GM18858 (cell line): ENCODE data around the gene PGR.

Experiments used
- ATAC-seq: cut with Tn5 transposase; IDR thresholded peaks from one replicate; pipeline ENCODE4 v1.9.1; 2021; ENCODE audit not compliant: unreplicated experiment

The PGR gene

DNA sequence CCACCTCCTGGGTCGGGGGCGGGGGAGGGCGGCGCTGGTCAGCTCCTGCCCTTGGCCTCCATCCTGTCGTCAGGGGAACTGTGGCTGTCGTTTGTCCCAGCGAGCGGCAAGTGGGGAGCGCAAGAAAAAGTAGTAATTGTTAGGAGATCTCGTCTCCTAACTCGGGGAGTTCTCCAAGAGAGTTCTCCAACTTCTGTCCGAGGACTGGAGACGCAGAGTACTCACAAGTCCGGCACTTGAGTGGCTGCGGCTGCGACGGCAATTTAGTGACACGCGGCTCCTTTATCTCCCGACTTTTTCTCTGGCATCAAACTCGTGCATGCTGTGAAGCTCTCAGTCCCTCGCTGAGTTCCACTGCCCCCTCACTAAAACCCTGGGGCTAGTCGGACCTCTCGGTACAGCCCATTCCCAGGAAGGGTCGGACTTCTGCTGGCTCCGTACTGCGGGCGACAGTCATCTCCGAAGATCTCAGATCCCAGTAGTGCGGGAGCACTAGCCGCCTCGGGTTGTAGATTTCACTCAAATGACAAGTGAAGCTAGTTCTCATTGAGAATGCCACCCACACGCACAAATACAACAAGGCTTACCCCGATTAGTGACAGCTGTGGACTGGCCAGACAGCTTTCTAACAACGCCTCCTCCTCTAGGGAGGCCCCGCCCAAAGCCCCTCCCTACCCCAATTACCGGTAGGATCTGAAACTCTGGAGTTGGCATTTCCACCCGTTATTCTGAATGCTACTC, at the start of gene PGR:
Gene PGR, minus strand, starts transcription at position 611 of the 741 bp plus-strand sequence. CDS start 743 bp downstream, outside the sequence.
- no peak for ATAC-seq

- no peak for ATAC-seq
Measured at GRCh38 chr11:101176381-101176780, 46.8 kb upstream of the PGR start.

DNA sequence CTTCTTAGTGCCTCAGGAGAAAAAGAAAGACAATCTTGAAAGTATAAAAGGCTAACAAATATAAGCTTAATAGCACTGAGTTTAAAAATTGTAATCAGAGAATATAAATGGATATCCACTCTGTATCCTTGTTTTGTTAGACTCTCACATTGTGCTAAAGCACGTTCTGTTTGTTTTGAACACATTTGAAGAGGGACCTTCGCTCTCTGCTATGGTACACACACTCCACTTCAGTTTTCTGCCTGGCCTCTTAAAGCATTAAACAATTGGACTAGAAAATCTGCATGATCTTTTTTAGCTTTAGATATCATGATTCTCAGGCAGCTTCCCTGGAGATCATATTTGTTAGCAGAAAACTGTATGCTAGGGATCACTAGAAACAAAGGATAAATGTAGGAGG, 40.3 kb upstream of the PGR start:
- ATAC-seq = no peak

DNA sequence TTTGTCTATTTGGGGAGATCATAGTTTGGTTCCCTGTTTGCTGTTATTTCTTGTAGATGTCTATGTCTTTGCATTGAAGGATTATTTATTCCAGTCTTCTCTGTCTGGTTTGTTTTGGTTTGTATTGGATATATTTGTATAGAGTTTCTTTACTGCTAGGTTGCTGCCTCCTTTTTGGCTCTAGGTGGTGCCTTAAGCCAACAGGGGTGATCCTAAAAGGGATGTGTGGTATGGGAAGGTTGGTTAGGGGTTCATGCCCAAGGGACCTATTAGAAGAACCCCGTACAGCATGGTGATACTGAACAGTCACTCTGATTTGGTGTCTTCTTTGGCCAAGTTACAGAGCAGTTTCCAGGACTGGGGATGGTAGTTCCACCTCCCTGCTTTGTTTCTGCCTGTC, 36.4 kb upstream of the PGR start:
- no peak for ATAC-seq

- ATAC-seq = no peak
Measured at GRCh38 chr11:101158119-101158518, 28.5 kb upstream of the PGR start.

DNA sequence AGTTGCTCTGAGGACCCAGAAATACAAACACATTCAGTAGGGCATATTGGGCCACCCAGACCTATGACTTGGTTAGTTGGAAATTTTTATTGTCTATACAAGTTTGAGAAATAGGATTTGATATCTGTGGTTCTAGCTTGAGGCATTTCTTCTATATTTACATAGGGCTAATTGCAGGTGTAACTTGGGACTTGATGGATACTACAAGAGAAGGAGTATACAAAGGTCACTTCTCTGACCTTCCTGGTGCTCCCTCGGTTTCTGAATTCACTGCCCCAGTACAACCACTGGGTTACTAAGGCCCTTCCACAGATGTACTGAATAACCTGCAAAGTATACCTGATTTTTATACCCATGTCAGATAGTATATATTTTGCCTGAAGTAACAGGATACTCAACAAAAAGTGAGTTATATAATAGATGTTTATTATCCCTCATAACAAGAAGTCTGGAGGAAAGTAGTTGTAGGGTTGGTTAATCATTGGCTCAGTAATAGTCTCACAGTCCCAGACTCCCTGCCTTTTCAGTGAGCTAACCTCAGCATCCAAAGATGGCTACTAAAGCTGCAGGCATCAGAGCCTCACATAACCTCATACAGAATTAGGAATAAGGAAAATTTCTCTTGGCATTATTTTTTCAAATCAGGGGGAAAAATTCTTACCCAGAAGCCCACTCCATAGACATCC, 8.8 kb upstream of the PGR start:
- ATAC-seq = no peak

- ATAC-seq = no peak
Measured at GRCh38 chr11:101133190-101133589, 3.6 kb upstream of the PGR start.

DNA sequence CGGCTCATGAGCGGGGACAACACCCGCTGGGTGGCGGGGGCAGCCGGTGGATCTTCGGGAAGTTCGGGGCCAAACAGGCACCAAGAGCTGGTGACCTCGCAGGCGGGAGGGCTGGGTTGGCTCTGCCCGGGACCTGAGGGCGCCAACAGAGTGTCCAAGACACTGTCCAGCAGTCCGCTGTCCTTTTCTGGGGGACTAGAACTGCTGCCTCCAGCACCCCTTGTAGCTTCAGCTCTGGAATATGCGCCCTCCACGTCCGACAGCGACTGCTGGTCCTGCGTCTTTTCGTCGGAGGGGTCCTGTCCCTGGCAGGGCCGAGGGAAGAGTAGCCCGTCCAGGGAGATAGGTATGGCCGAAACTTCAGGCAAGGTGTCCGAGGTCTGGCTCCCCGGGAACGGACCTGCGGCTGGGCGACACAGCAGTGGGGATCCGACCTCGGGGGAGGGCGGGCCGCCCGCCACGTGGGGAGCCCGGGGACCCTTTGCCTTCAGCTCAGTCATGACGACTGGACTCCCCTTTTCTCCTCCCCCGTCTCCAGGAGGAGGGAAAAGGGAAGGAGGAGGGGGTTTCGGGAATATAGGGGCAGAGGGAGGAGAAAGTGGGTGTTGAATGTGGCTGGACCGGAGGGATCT, 926 bp downstream of the PGR start:
- ATAC-seq = no peak

DNA sequence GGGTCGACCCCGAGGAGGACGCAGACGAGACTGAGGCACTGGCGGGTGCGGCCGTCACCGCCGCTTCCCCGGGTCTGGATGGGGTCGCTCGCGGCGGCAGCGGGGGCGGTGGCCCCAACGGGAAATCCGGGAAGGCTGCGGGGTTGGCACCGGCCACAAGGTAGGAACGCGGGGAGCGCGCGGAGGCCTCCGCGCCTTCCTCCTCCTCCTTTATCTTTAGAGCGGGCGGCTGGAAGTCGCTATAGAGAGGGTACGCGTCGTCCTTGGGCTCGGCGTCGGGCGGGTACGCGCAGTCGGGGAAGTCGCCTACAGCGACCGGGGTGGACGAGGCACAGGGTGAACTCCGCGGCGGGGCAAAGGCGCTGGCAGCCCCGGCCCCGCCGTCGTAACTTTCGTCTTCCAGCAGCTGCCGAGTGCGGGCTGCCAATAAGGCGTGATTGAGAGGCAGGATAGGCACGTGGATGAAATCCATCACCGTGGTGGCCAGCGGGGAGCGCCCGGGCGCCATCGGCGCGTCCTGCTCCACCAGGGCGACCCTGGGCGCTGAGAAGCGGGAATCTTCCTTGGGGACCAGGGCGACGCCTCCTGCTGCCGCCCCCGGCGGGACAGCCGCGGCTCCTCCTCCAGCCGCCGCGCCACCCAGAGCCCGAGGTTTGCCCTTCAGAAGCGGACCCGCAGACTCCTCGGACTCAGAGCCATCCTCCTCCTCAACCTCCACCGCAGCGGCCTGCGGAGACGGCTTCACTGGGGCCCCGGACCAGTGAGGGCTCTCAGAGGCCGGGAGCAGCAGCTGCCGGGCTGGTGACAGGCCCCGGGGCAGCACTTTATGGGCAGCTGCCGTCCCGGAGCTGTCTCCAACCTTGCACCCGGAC, 1.7 kb downstream of the PGR start:
- no peak for ATAC-seq

DNA sequence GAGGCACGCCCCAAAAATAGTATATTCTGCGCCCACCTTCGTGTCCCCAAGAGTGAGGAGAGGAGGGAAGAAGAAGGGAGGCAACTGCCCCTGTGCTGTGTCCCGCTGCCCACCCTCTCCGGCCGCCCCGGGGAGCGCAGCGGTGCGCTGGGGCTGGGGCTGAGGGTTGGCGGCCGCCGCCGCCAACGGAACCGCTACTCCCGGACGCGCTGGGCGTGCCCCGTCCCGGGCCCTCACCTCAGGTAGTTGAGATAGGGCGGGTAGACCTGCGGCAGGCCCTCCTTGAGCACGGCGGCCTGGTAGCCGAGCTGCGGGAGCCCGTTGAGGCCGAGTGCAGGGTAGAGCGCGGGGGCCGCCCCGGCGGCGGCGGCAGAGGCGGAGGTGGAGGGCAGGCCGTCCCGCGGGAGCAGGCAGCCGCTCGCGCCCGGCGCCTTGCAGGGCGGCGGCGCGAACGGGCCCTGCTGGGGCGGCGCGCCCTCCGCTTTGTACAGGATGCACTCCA, 2.4 kb downstream of the PGR start:
- no peak for ATAC-seq

DNA sequence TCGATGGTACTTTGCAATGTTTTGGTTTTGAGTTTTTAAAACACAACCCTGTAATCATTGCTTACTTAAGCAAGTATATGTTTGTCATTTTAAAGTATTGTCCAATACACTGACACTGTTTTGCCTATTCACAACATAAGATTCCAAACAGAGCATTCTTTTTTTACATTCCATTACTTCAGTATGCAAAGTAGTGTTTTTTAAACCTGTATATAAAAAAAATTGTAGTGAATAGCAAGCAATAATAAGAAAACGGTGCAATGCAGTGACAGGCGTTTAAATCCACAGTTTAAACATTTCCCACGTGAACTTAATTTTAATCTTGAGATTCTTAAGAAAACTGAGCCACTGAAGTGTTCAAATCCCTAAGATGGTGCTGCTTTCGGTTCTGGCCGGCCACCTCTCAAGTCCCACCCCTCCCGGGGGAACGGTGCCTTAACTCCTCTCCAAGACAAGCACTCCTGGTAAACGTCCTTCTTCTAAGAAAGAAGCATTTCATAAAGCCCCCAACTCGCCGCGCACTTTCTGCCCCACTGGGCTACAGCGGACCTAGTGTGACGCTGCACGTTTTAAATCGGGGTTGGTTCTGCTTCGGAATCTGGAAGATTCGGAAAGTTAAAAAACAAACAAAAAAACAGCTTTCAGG, 2.9 kb downstream of the PGR start:
- ATAC-seq = no peak

GRCh38 chr11:101115671-101116160, 13.9 kb downstream of the PGR start:
- no peak for ATAC-seq

- no peak for ATAC-seq
Measured at GRCh38 chr11:101113540-101113939, 16.1 kb downstream of the PGR start.

DNA sequence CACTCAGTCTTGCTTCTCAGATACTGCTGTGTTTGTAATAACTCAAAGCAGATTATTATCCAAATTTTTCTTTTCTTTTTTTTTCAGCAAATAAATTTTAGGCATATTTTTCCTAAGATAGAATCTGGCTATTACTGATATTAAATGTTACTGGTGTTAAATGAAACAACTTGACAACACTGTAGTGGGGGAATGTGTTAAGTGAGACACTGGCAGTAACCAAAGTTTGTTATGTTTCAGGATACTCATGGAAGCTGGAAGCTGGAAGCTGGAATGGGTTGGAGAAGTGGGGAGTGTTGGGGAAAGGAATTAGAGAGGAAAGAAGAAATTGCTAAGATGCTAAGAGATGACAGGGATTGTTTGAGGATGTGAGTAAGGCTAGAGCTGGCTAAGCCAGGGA, 24.9 kb downstream of the PGR start:
- ATAC-seq = no peak

DNA sequence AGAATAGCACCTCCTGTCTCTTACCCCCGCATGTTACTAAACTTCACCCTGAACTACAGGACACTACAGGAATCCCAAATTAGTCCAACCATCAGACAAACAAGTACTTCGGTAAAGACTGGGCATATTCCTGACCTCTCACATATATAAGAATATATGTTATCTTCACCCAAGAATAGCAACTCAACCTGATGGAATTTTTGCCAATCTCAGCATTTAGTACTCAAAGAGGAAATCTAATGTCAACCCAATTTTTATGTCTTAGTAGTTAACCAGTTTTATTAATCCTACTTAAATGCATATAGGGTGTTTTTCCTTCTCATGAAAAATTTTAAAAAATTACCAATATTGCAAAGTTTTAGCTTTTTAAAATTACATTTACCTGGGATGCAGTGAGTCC, 26.2 kb downstream of the PGR start:
- no peak for ATAC-seq

- no peak for ATAC-seq
Measured at GRCh38 chr11:101100601-101101000, 29.0 kb downstream of the PGR start.

DNA sequence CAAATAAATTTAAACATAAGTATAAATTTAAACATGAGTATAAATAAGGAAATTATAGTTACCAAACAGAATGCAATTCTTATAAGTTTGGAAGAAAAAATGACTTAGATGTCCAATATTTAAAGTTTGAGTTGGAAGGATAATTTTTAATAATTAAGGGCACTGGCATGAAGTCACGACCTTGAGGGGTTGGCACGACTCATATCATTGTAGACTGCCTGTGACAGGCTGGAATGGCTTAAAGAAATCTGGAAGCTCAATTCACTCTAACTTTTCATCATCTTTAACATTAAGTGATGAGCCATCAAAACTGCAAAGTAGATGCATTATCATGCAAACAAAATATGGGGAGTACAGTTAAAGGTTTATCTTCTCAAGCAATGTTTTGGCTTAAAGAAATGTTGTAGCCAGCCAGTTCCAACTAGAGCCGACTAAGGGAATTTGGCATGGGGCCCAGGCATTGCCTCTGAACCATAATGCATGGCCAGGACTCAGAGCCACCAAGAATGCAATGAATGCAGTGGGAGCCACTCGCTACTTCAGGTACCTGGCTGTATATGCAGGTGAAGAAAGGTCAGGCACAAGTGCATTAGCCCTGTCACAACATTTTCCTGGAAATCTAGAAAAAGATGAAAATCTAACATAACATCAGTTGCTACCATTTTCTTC, 33.4 kb downstream of the PGR start:
- no peak for ATAC-seq

- no peak for ATAC-seq
Measured at GRCh38 chr11:101091781-101092180, 37.8 kb downstream of the PGR start.

DNA sequence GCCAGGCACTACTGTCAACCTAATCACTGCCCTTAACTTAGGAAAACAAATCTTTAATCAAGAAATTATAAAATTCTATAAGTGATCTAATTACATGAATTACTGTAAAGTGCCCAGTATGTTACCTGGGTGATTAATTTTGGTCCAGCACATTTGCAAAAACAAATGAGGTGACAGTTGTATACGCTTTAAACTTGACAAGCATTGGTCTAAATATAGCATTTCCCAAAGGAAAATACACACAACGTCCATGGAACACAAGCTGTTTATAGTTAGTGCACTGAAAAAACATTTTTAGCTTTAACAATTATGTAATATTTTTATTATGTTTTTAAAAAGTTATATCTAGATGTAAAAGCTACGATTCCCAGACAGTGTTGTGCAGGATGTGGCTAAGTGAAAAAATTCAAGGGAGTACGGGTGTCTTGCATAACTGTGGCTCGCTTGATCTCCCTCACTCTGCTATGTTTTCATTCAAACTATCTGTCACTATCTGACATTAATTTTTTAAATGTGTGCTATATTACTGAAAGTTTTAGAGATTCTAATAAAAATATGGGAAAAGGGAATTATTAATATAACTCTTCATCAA, 38.8 kb downstream of the PGR start:
- no peak for ATAC-seq
